HepG2 (cell line): ENCODE measurements around the gene RSPH10B. TPM values are rescaled to one million over a fixed set of nuclear protein-coding genes. Genes with fewer than 3 reads are reported as not detected.
"Not testable (repeated sequence)": the region's sequence is repeated elsewhere in the genome, so short reads cannot be mapped to it uniquely, and the experiment has no call there.

Experiments used
- ATAC-seq: fragments of 200-7000 bp; cut with Tn5 transposase; 3 replicates; pipeline ENCODE4 v1.9.1; 2020; ENCODE audit warnings: mild to moderate bottlenecking, moderate library complexity
- BruUV-seq: library from RNA; stranded (reverse); fragments of 400-500 nt; replicated peaks from 2 replicates; lab custom pipeline; 2021; lab: Mats Ljungman, UMichigan
- CTCF ChIA-PET: fragments of 300-600 bp; formaldehyde crosslinking; extraction: SDS; loops from one replicate; lab custom pipeline; 2021; ENCODE audit warnings: low total read pairs, inconsistent platforms, low intra/inter-chr PET ratio; lab: Yijun Ruan, JAX
- POLR2A ChIA-PET: fragments of 350-600 bp; sonication (Branson Sonifier 250); formaldehyde crosslinking; loops from one replicate; lab custom pipeline; 2020; ENCODE audit warnings: antibody characterized with exemption, inconsistent platforms; lab: Yijun Ruan, JAX
- DNase-seq: peaks from one replicate; pipeline ENCODE4 v3.0.0-alpha.2; 2015; ENCODE audit warnings: low spot score
- FAIRE-seq: peaks from 3 replicates; lab custom pipeline; 2011; peaks lifted over from hg19 to GRCh38; lab: Jason Lieb, UNC
- H2AFZ ChIP-seq: one replicate; pipeline ENCODE4 v1.6.1; 2011; ENCODE audit warnings: low read length, inconsistent platforms
- H3K27ac ChIP-seq: fragments of 300-600 bp; 3 replicates; pipeline ENCODE4 v1.8.0; 2011; ENCODE audit warnings: mixed run types, mild to moderate bottlenecking, mixed read lengths, low read length, inconsistent platforms; ENCODE audit not compliant: insufficient read depth; ENCODE audit errors: extremely low read length
- H3K27me3 ChIP-seq, 2 experiments: fragments of 200-600 bp in 1 of 2; 2 replicates in 1 of 2; 3 replicates in 1 of 2; pipeline versions ENCODE4 v1.6.0 to v1.8.0; 2011; ENCODE audit warnings: low read length in 2 of 2, mild to moderate bottlenecking in 2 of 2, moderate library complexity in 2 of 2, inconsistent platforms in 1 of 2; ENCODE audit not compliant: insufficient read depth in 2 of 2, control insufficient read depth in 1 of 2
- H3K36me3 ChIP-seq, 2 experiments: fragments of 200-600 bp in 1 of 2; replicated peaks in 1 of 2; 2 replicates in 1 of 2; 3 replicates in 1 of 2; pipeline versions ENCODE4 v1.5.1 to v1.8.0; 2011; ENCODE audit warnings: low read length in 2 of 2, inconsistent platforms in 1 of 2; ENCODE audit not compliant: insufficient read depth in 2 of 2, control insufficient read depth in 1 of 2
- H3K4me1 ChIP-seq: 2 replicates; pipeline ENCODE4 v1.5.1; 2012; ENCODE audit warnings: low read length, inconsistent platforms; ENCODE audit not compliant: insufficient read depth
- H3K4me2 ChIP-seq: 2 replicates; pipeline ENCODE4 v1.6.0; 2011; ENCODE audit warnings: low read depth, low read length, inconsistent platforms
- H3K4me3 ChIP-seq, 3 experiments: fragments of 200-600 bp in 1 of 3; sonication (generic), shearing (Covaris generic) in 1 of 3; replicated peaks in 1 of 3; 2 replicates each; pipeline ENCODE4 v1.5.1; 2011 to 2016; ENCODE audit warnings: low read length in 3 of 3, inconsistent platforms in 2 of 3, low read depth in 2 of 3, mild to moderate bottlenecking in 2 of 3, control low read depth in 1 of 3, mixed read lengths in 1 of 3; ENCODE audit not compliant: insufficient read depth in 1 of 3
- H3K79me2 ChIP-seq: one replicate; pipeline ENCODE4 v1.6.1; 2011; ENCODE audit warnings: low read length, inconsistent platforms; ENCODE audit not compliant: insufficient read depth
- H3K9ac ChIP-seq: 2 replicates; pipeline ENCODE4 v1.6.0; 2011; ENCODE audit warnings: mild to moderate bottlenecking, low read depth, low read length, inconsistent platforms; ENCODE audit not compliant: insufficient read depth
- H3K9me3 ChIP-seq: 2 replicates; pipeline ENCODE4 v1.5.1; 2012; ENCODE audit warnings: mild to moderate bottlenecking, low read length
- H4K20me1 ChIP-seq: 2 replicates; pipeline ENCODE4 v1.6.0; 2011; ENCODE audit warnings: inconsistent platforms, mild to moderate bottlenecking, low read length, moderate library complexity; ENCODE audit not compliant: insufficient read depth
- BRF2 ChIP-seq: sonication (generic); formaldehyde crosslinking; IDR thresholded peaks from 2 replicates; pipeline ENCODE4 v1.8.1; 2022; ENCODE audit warnings: mild to moderate bottlenecking, missing genetic modification reagents
- FOSL2 ChIP-seq: sonication (generic); formaldehyde crosslinking; IDR thresholded peaks from 2 replicates; pipeline ENCODE4 v1.4.0; 2020; ENCODE audit warnings: missing genetic modification reagents
- HOXA3 ChIP-seq: sonication (generic); formaldehyde crosslinking; IDR thresholded peaks from 2 replicates; pipeline ENCODE4 v1.5.0; 2020; ENCODE audit warnings: missing genetic modification reagents
- LBX2 ChIP-seq: sonication (generic); formaldehyde crosslinking; IDR thresholded peaks from 2 replicates; pipeline ENCODE4 v1.5.0; 2020; ENCODE audit warnings: missing genetic modification reagents, mild to moderate bottlenecking, borderline replicate concordance
- MIXL1 ChIP-seq: IDR thresholded peaks from 2 replicates; pipeline ENCODE4 v1.6.1; 2016
- PHF21A ChIP-seq: sonication (generic); formaldehyde crosslinking; IDR thresholded peaks from 2 replicates; pipeline ENCODE4 v1.5.0; 2020; ENCODE audit warnings: mild to moderate bottlenecking, missing genetic modification reagents
- WIZ ChIP-seq: sonication (generic); formaldehyde crosslinking; IDR thresholded peaks from 2 replicates; pipeline ENCODE4 v1.5.1; 2020; ENCODE audit warnings: mild to moderate bottlenecking, missing genetic modification reagents
- ZBTB33 ChIP-seq: sonication (generic); formaldehyde crosslinking; IDR thresholded peaks from 2 replicates; pipeline ENCODE4 v1.4.0; 2020; ENCODE audit warnings: missing genetic modification reagents
- ZBTB38 ChIP-seq: sonication (generic); formaldehyde crosslinking; IDR thresholded peaks from 2 replicates; pipeline ENCODE4 v1.5.1; 2020; ENCODE audit warnings: mild to moderate bottlenecking, missing genetic modification reagents
- ZC3H13 ChIP-seq: sonication (generic); formaldehyde crosslinking; IDR thresholded peaks from 2 replicates; pipeline ENCODE4 v1.8.1; 2023; ENCODE audit warnings: mild to moderate bottlenecking, missing genetic modification reagents, moderate library complexity
- ZNF121 ChIP-seq: sonication (generic); formaldehyde crosslinking; IDR thresholded peaks from 2 replicates; pipeline ENCODE4 v1.5.0; 2020; ENCODE audit warnings: mild to moderate bottlenecking, missing genetic modification reagents
- ZNF766 ChIP-seq: sonication (generic); formaldehyde crosslinking; IDR thresholded peaks from 2 replicates; pipeline ENCODE4 v1.5.0; 2020; ENCODE audit warnings: missing genetic modification reagents, borderline replicate concordance
- ZNF770 ChIP-seq: sonication (generic); formaldehyde crosslinking; IDR thresholded peaks from 2 replicates; pipeline ENCODE4 v1.5.0; 2020; ENCODE audit warnings: mild to moderate bottlenecking, missing genetic modification reagents
- ZSCAN21 ChIP-seq: sonication (generic); formaldehyde crosslinking; IDR thresholded peaks from 2 replicates; pipeline ENCODE4 v1.8.0; 2022; ENCODE audit warnings: mild to moderate bottlenecking, missing genetic modification reagents, moderate library complexity, borderline replicate concordance
- WGBS: methylation state at CpG from one replicate; pipeline ENCODE4 v1.1.6; 2017; ENCODE audit warnings: low lambda C conversion rate; 5-methylcytosine and 5-hydroxymethylcytosine counted together
- in situ Hi-C: cut with HindIII; loops from 2 replicates; pipeline ENCODE4 v1.10.0; 2017; ENCODE audit warnings: low pct_unique_long_range_greater_than_20kb; ENCODE audit not compliant: extremely low pct_ligation_motif_present
- intact Hi-C: fragments of 100-400 bp; cut with micrococcal nuclease; formaldehyde crosslinking; loops from one replicate; pipeline ENCODE4 v1.10.0; 2022; ENCODE audit not compliant: unreplicated experiment
- polyA plus RNA-seq, 8 experiments: library from polyadenylated mRNA; depleted of rRNA in 3 of 8; stranded (reverse) in 7 of 8; unstranded in 1 of 8; fragments of >200 nt; fragmentation: Illumina TruSeq in 4 of 8; extraction: Trizol in 4 of 8; gene quantifications; 2 replicates each; pipeline versions ENCODE4 v1.2.1 to v1.2.3, GENCODE V29; 2011 to 2016; ENCODE audit warnings: low read depth in 4 of 8, missing spikeins in 1 of 8, mixed read lengths in 1 of 8; ENCODE audit not compliant: insufficient read depth in 1 of 8
- total RNA-seq, 5 experiments: library from RNA; depleted of rRNA; stranded (reverse); fragments of >200 nt; fragmentation: Illumina TruSeq; extraction: Trizol; gene quantifications; 2 replicates each; pipeline ENCODE4 v1.2.3, GENCODE V29; 2016; ENCODE audit warnings: low read depth in 1 of 5

The RSPH10B gene
- total and polyA plus RNA-seq, 2 of the 13 experiments (the other 11 are each of a cell fraction or from before 2014, with no cell fraction given): not detected

GRCh38 chr7:6008668-6009611, 38.5 kb upstream of the RSPH10B start, which contains the start of the genes AIMP2 and PMS2 (continued):
- TF ChIP-seq ZC3H13 (CRISPR knock-in tag) (peak; percentile 99), ZSCAN21 (CRISPR knock-in tag) (peak; percentile 100), LBX2 (CRISPR knock-in tag) (peak; percentile 100), PHF21A (CRISPR knock-in tag) (peak; percentile 94), MIXL1 (CRISPR knock-in tag) (peak; percentile 76), BRF2 (CRISPR knock-in tag) (peak; percentile 99)

GRCh38 chr7:6007835-6008590, 37.5 kb upstream of the RSPH10B start:
- WGBS: 39% methylated on average over 27 of the region's 27 CpGs
- H3K36me3 ChIP-seq, BruUV-seq, H3K9me3 ChIP-seq, H4K20me1 ChIP-seq, FAIRE-seq, CTCF ChIA-PET, intact Hi-C loops, DNase-seq, H3K27me3 ChIP-seq, ATAC-seq, H2AFZ ChIP-seq: not testable (repeated sequence)
- Histone ChIP-seq H3K4me3 (peak overlapping the region; percentile 73 to 88 (median 75)), H3K4me2 (peak overlapping the region; percentile 95), H3K27ac (peak overlapping the region; percentile 89), H3K4me1 (peaks cover 41% of the 10 kb centered on the region), H3K9ac (peak overlapping the region; percentile 87), H3K79me2 (peaks cover 34% of the 10 kb centered on the region)
- POLR2A ChIA-PET: interaction anchor here (0.6 to 2.8 kb wide), 20 partner anchors 9 to 563 kb away, joined by 3 to 21 read pairs (median 4); no protein-coding TSS in a partner anchor
- in situ Hi-C loops: loop anchor here (10.0 kb wide), 1 partner anchor 317 kb away; no protein-coding TSS in a partner anchor
- TF ChIP-seq FOSL2 (peak; percentile 75), ZNF121 (CRISPR knock-in tag) (peak; percentile 93), WIZ (0 out of 2 replicates have a peak, but pooled peaks have one; percentile 9), ZNF770 (CRISPR knock-in tag) (peak; percentile 72), ZBTB33 (CRISPR knock-in tag) (peak; percentile 36; the same call in 1 of the 2 replicates), ZBTB38 (CRISPR knock-in tag) (peak; percentile 92), HOXA3 (0 out of 2 replicates have a peak, but pooled peaks have one; percentile 8), ZNF766 (CRISPR knock-in tag) (0 out of 2 replicates have a peak, but pooled peaks have one; percentile 28)
